Right atrium auricular region (tissue), 2 donors: Measurements from ENCODE around the gene ABI3BP. TPM values are rescaled to one million over a fixed set of nuclear protein-coding genes. Genes with fewer than 3 reads are reported as not detected.

ENCODE experiments used
- DNase-seq: peaks from one replicate; pipeline ENCODE4 v3.0.0-alpha.2; 2019; ENCODE audit warnings: low spot score
- H3K27ac ChIP-seq, 2 donors: fragments of 200-600 bp; sonication (generic); 1 replicate in 1 of 2; 2 replicates in 1 of 2; pipeline ENCODE4 v1.5.1; 2016 to 2019
- H3K27me3 ChIP-seq, 2 donors: fragments of 200-600 bp; sonication (generic); one replicate each; pipeline versions ENCODE4 v1.5.1 to v1.6.0; 2017 to 2019
- H3K36me3 ChIP-seq: fragments of 200-600 bp; sonication (generic); one replicate; pipeline ENCODE4 v1.5.1; 2016
- H3K4me1 ChIP-seq, 2 donors: fragments of 200-600 bp; sonication (generic); one replicate each; pipeline versions ENCODE4 v1.5.1 to v1.6.0; 2017 to 2019
- H3K4me3 ChIP-seq, 2 donors: fragments of 200-600 bp; sonication (generic); 1 replicate in 1 of 2; 2 replicates in 1 of 2; pipeline ENCODE4 v1.5.1; 2017 to 2019; ENCODE audit warnings: mild to moderate bottlenecking in 1 of 2, moderate library complexity in 1 of 2
- H3K9me3 ChIP-seq, 2 donors: fragments of 200-600 bp; sonication (generic); one replicate each; pipeline ENCODE4 v1.5.1; 2019
- CTCF ChIP-seq, 2 donors: fragments of 200-600 bp; sonication (generic); IDR thresholded peaks; one replicate each; pipeline ENCODE4 v1.5.1; 2019; ENCODE audit warnings: antibody characterized with exemption in 2 of 2
- total RNA-seq, 2 donors: library from RNA; depleted of rRNA; stranded (reverse); fragments of >200 nt; gene quantifications; one replicate each; pipeline ENCODE4 v1.1.0, GENCODE V29; 2016

Gene ABI3BP
- total RNA-seq, 2 donors from 2014 or later = 46.7 to 56.3 TPM

- Histone ChIP-seq H3K9me3 (no peaks in the 10 kb centered on the region), H3K4me3 (no peak overlapping the region), H3K4me1 (no peaks in the 10 kb centered on the region), H3K27me3 (no peaks in the 10 kb centered on the region), H3K27ac (no peak overlapping the region), H3K36me3 (no peaks in the 10 kb centered on the region)
- no peak for DNase-seq
- TF ChIP-seq CTCF (IDR thresholded peaks at IDR 0.05) = peak in 1 of 2 donors; percentile 62
These were observed 99.6 kb downstream of the ABI3BP start for GRCh38 chr3:100893590-100893989.

- Histone ChIP-seq H3K4me1 (no peaks in the 10 kb centered on the region), H3K27me3 (no peaks in the 10 kb centered on the region), H3K4me3 (no peak overlapping the region), H3K9me3 (no peaks in the 10 kb centered on the region), H3K27ac (no peak overlapping the region), H3K36me3 (no peaks in the 10 kb centered on the region)
- no peak for TF ChIP-seq CTCF (IDR thresholded peaks at IDR 0.05)
- no peak for DNase-seq
These were observed 100.1 kb downstream of the ABI3BP start for GRCh38 chr3:100893108-100893507.

GRCh38 chr3:100891827-100892226, 101.4 kb downstream of the ABI3BP start:
- TF ChIP-seq CTCF (IDR thresholded peaks at IDR 0.05) = no peak
- no peak overlapping the region for H3K27ac ChIP-seq
- no peak for DNase-seq

GRCh38 chr3:100891033-100891432, 102.2 kb downstream of the ABI3BP start:
- Histone ChIP-seq H3K27ac (no peak overlapping the region), H3K27me3 (no peaks in the 10 kb centered on the region), H3K4me3 (no peak overlapping the region), H3K36me3 (no peaks in the 10 kb centered on the region), H3K9me3 (no peaks in the 10 kb centered on the region), H3K4me1 (no peaks in the 10 kb centered on the region)
- DNase-seq = no peak
- TF ChIP-seq CTCF (IDR thresholded peaks at IDR 0.05) = peak in 1 of 2 donors; percentile 34

More at GRCh38 chr3:100891827-100892226, 101.4 kb downstream of the ABI3BP start:
- Histone ChIP-seq H3K36me3 (no peaks in the 10 kb centered on the region), H3K9me3 (no peaks in the 10 kb centered on the region), H3K27me3 (no peaks in the 10 kb centered on the region), H3K4me3 (no peak overlapping the region), H3K4me1 (no peaks in the 10 kb centered on the region)

- H3K4me1 ChIP-seq = no peaks in the 10 kb centered on the region
- no peak for TF ChIP-seq CTCF (IDR thresholded peaks at IDR 0.05)
- no peak overlapping the region for H3K4me3 ChIP-seq
- no peaks in the 10 kb centered on the region for H3K36me3 ChIP-seq
- H3K9me3 ChIP-seq = no peaks in the 10 kb centered on the region
- no peak overlapping the region for H3K27ac ChIP-seq
- no peak for DNase-seq
- H3K27me3 ChIP-seq = no peaks in the 10 kb centered on the region
These were observed 104.3 kb downstream of the ABI3BP start for GRCh38 chr3:100888881-100889280.

GRCh38 chr3:100882571-100882984, 110.6 kb downstream of the ABI3BP start:
- no peak for DNase-seq
- no peaks in the 10 kb centered on the region for H3K36me3 ChIP-seq
- TF ChIP-seq CTCF (IDR thresholded peaks at IDR 0.05) = no peak
- H3K27me3 ChIP-seq = no peaks in the 10 kb centered on the region
- no peaks in the 10 kb centered on the region for H3K9me3 ChIP-seq
- H3K4me3 ChIP-seq = no peak overlapping the region
- H3K27ac ChIP-seq = peak overlapping the region in 1 of 2 donors; percentile 8
- H3K4me1 ChIP-seq = peaks cover 0 to 22% of the 10 kb centered on the region in 2 donors
